Measurements from ENCODE around the gene ROR1. TPM values are rescaled to one million over a fixed set of nuclear protein-coding genes. Genes with fewer than 3 reads are reported as not detected.
"Not testable (repeated sequence)": the region's sequence is repeated elsewhere in the genome, so short reads cannot be mapped to it uniquely, and the experiment has no call there.

The ROR1 gene
- total RNA-seq, 5 donors from 2014 or later (not counting 1 experiment from before 2014, with no cell fraction given) = 0.15 to 2.0 (median 0.33) TPM; not detected in 1

GRCh38 chr1:63822540-63822939 lies 48.7 kb downstream of the ROR1 start:
- no peaks in the 10 kb centered on the region for H3K4me1 Mint-ChIP-seq
- peaks cover 0 to 4% (median 4%) of the 10 kb centered on the region in 3 donors for H3K9me3 Mint-ChIP-seq
- H3K4me1 ChIP-seq (ENCODE audit: control insufficient read depth in 1 of 2, extremely low read depth in 1 of 2, insufficient read depth in 2 of 2, low read length in 2 of 2) = no peaks in the 10 kb centered on the region
- H3K9me3 ChIP-seq = no peaks in the 10 kb centered on the region
- no peak overlapping the region for H3K4me3 Mint-ChIP-seq
- POLR2A ChIA-PET = interaction anchor here in 1 of 2 donors (0.6 kb wide), 1 partner anchor 100 kb away, joined by 3 read pairs; no protein-coding TSS in a partner anchor
- DNase-seq = no peak
- H3K27ac Mint-ChIP-seq = no peak overlapping the region
- no peaks in the 10 kb centered on the region for H3K36me3 Mint-ChIP-seq
- peaks cover 15% of the 10 kb centered on the region in 2 donors for H3K27me3 Mint-ChIP-seq
- no peak for ATAC-seq (replicated peaks in 1 of 4)
- no peaks in the 10 kb centered on the region for H3K27me3 ChIP-seq (replicated peaks in 1 of 2; ENCODE audit: control insufficient read depth in 2 of 2, extremely low read depth in 1 of 2, insufficient read depth in 2 of 2, low read length in 1 of 2)
- no peak overlapping the region for H3K4me3 ChIP-seq (ENCODE audit: control insufficient read depth in 1 of 2, extremely low read depth in 1 of 2, low read length in 1 of 2)
- H3K36me3 ChIP-seq (ENCODE audit: control insufficient read depth in 2 of 2, extremely low read depth in 1 of 2, insufficient read depth in 1 of 2, low read length in 1 of 2) = no peaks in the 10 kb centered on the region
- no peak overlapping the region for H3K27ac ChIP-seq (ENCODE audit: low read length)
- CTCF ChIA-PET = interaction anchor here in 1 of 2 donors (0.6 kb wide), 1 partner anchor 21 kb away, joined by 3 read pairs; no protein-coding TSS in a partner anchor

- H3K36me3 ChIP-seq (ENCODE audit: control insufficient read depth in 2 of 2, extremely low read depth in 1 of 2, insufficient read depth in 1 of 2, low read length in 1 of 2) = no peaks in the 10 kb centered on the region
- H3K4me3 ChIP-seq (ENCODE audit: control insufficient read depth in 1 of 2, extremely low read depth in 1 of 2, low read length in 1 of 2) = no peak overlapping the region
- no peak overlapping the region for H3K27ac ChIP-seq (ENCODE audit: low read length)
- H3K4me1 Mint-ChIP-seq = no peaks in the 10 kb centered on the region
- H3K27ac Mint-ChIP-seq = no peak overlapping the region
- ChIA-PET CTCF (no interaction called here), POLR2A (no interaction called here)
- no peaks in the 10 kb centered on the region for H3K9me3 ChIP-seq
- no peaks in the 10 kb centered on the region for H3K4me1 ChIP-seq (ENCODE audit: control insufficient read depth in 1 of 2, extremely low read depth in 1 of 2, insufficient read depth in 2 of 2, low read length in 2 of 2)
- no peak for DNase-seq
- H3K4me3 Mint-ChIP-seq = no peak overlapping the region
- no peaks in the 10 kb centered on the region for H3K27me3 ChIP-seq (replicated peaks in 1 of 2; ENCODE audit: control insufficient read depth in 2 of 2, extremely low read depth in 1 of 2, insufficient read depth in 2 of 2, low read length in 1 of 2)
- H3K27me3 Mint-ChIP-seq = peaks cover 15 to 16% of the 10 kb centered on the region in 2 donors
- no CpG with 5 or more reads among the region's 1 CpG for WGBS (ENCODE audit: insufficient coverage)
- peaks cover 0 to 4% (median 4%) of the 10 kb centered on the region in 3 donors for H3K9me3 Mint-ChIP-seq
- no peak for ATAC-seq (replicated peaks in 1 of 4)
- H3K36me3 Mint-ChIP-seq = no peaks in the 10 kb centered on the region
Observed at GRCh38 chr1:63824451-63824850, 50.6 kb downstream of the ROR1 start.

- DNase-seq (no peak), ATAC-seq (replicated peaks in 1 of 4) (no peak)
- WGBS (ENCODE audit: insufficient coverage) = no CpG with 5 or more reads among the region's 1 CpG
- Mint-ChIP-seq H3K4me3 (no peak overlapping the region), H3K4me1 (no peaks in the 10 kb centered on the region), H3K27me3 (peaks cover 15 to 16% of the 10 kb centered on the region in 2 donors), H3K36me3 (no peaks in the 10 kb centered on the region), H3K9me3 (peaks cover 0 to 4% (median 4%) of the 10 kb centered on the region in 3 donors), H3K27ac (no peak overlapping the region)
- CTCF ChIA-PET = no interaction called here
- no peaks in the 10 kb centered on the region for H3K9me3 ChIP-seq
- no peak overlapping the region for H3K27ac ChIP-seq (ENCODE audit: low read length)
- no peak overlapping the region for H3K4me3 ChIP-seq (ENCODE audit: control insufficient read depth in 1 of 2, extremely low read depth in 1 of 2, low read length in 1 of 2)
- no peaks in the 10 kb centered on the region for H3K36me3 ChIP-seq (ENCODE audit: control insufficient read depth in 2 of 2, extremely low read depth in 1 of 2, insufficient read depth in 1 of 2, low read length in 1 of 2)
- POLR2A ChIA-PET = no interaction called here
- no peaks in the 10 kb centered on the region for H3K4me1 ChIP-seq (ENCODE audit: control insufficient read depth in 1 of 2, extremely low read depth in 1 of 2, insufficient read depth in 2 of 2, low read length in 2 of 2)
- no peaks in the 10 kb centered on the region for H3K27me3 ChIP-seq (replicated peaks in 1 of 2; ENCODE audit: control insufficient read depth in 2 of 2, extremely low read depth in 1 of 2, insufficient read depth in 2 of 2, low read length in 1 of 2)
Observed at GRCh38 chr1:63825111-63825510, 51.3 kb downstream of the ROR1 start.

- POLR2A ChIA-PET; H3K27ac Mint-ChIP-seq; H3K4me3 Mint-ChIP-seq; CTCF ChIA-PET; H3K9me3 ChIP-seq; H3K27ac ChIP-seq (ENCODE audit: low read length); ATAC-seq (replicated peaks in 1 of 4); H3K4me1 ChIP-seq (ENCODE audit: control insufficient read depth in 1 of 2, extremely low read depth in 1 of 2, insufficient read depth in 2 of 2, low read length in 2 of 2); H3K9me3 Mint-ChIP-seq; H3K4me1 Mint-ChIP-seq; DNase-seq; H3K4me3 ChIP-seq (ENCODE audit: control insufficient read depth in 1 of 2, extremely low read depth in 1 of 2, low read length in 1 of 2); H3K36me3 ChIP-seq (ENCODE audit: control insufficient read depth in 2 of 2, extremely low read depth in 1 of 2, insufficient read depth in 1 of 2, low read length in 1 of 2); H3K36me3 Mint-ChIP-seq; H3K27me3 ChIP-seq (replicated peaks in 1 of 2; ENCODE audit: control insufficient read depth in 2 of 2, extremely low read depth in 1 of 2, insufficient read depth in 2 of 2, low read length in 1 of 2): not testable (repeated sequence)
- peaks cover 15 to 16% of the 10 kb centered on the region in 2 donors for H3K27me3 Mint-ChIP-seq
Observed at GRCh38 chr1:63826246-63826861, 52.5 kb downstream of the ROR1 start.

GRCh38 chr1:63827411-63828321 lies 53.8 kb downstream of the ROR1 start:
- no peaks in the 10 kb centered on the region for H3K4me1 ChIP-seq (ENCODE audit: control insufficient read depth in 1 of 2, extremely low read depth in 1 of 2, insufficient read depth in 2 of 2, low read length in 2 of 2)
- Mint-ChIP-seq H3K9me3 (peaks cover 0 to 4% (median 4%) of the 10 kb centered on the region in 3 donors), H3K27me3 (peaks cover 15% of the 10 kb centered on the region in 2 donors), H3K4me3 (no peak overlapping the region), H3K4me1 (no peaks in the 10 kb centered on the region), H3K36me3 (no peaks in the 10 kb centered on the region), H3K27ac (no peak overlapping the region)
- no peak overlapping the region for H3K4me3 ChIP-seq (ENCODE audit: control insufficient read depth in 1 of 2, extremely low read depth in 1 of 2, low read length in 1 of 2)
- no peaks in the 10 kb centered on the region for H3K27me3 ChIP-seq (replicated peaks in 1 of 2; ENCODE audit: control insufficient read depth in 2 of 2, extremely low read depth in 1 of 2, insufficient read depth in 2 of 2, low read length in 1 of 2)
- DNase-seq (no peak), ATAC-seq (replicated peaks in 1 of 4) (no peak)
- WGBS (ENCODE audit: insufficient coverage) = 66% methylated on average over 4 of the region's 5 CpGs
- CTCF ChIA-PET = no interaction called here
- no peak overlapping the region for H3K27ac ChIP-seq (ENCODE audit: low read length)
- H3K9me3 ChIP-seq = no peaks in the 10 kb centered on the region
- POLR2A ChIA-PET = no interaction called here
- no peaks in the 10 kb centered on the region for H3K36me3 ChIP-seq (ENCODE audit: control insufficient read depth in 2 of 2, extremely low read depth in 1 of 2, insufficient read depth in 1 of 2, low read length in 1 of 2)

- no peaks in the 10 kb centered on the region for H3K36me3 Mint-ChIP-seq
- ChIA-PET CTCF (no interaction called here), POLR2A (no interaction called here)
- no peak overlapping the region for H3K27ac ChIP-seq (ENCODE audit: low read length)
- no peak for DNase-seq
- no CpG with 5 or more reads among the region's 1 CpG for WGBS (ENCODE audit: insufficient coverage)
- no peaks in the 10 kb centered on the region for H3K9me3 ChIP-seq
- H3K4me1 ChIP-seq (ENCODE audit: control insufficient read depth in 1 of 2, extremely low read depth in 1 of 2, insufficient read depth in 2 of 2, low read length in 2 of 2) = no peaks in the 10 kb centered on the region
- peaks cover 12 to 15% of the 10 kb centered on the region in 2 donors for H3K27me3 Mint-ChIP-seq
- no peaks in the 10 kb centered on the region for H3K4me1 Mint-ChIP-seq
- no peak overlapping the region for H3K4me3 Mint-ChIP-seq
- H3K4me3 ChIP-seq (ENCODE audit: control insufficient read depth in 1 of 2, extremely low read depth in 1 of 2, low read length in 1 of 2) = no peak overlapping the region
- H3K9me3 Mint-ChIP-seq = peaks cover 0 to 4% (median 4%) of the 10 kb centered on the region in 3 donors
- H3K36me3 ChIP-seq (ENCODE audit: control insufficient read depth in 2 of 2, extremely low read depth in 1 of 2, insufficient read depth in 1 of 2, low read length in 1 of 2) = no peaks in the 10 kb centered on the region
- no peaks in the 10 kb centered on the region for H3K27me3 ChIP-seq (replicated peaks in 1 of 2; ENCODE audit: control insufficient read depth in 2 of 2, extremely low read depth in 1 of 2, insufficient read depth in 2 of 2, low read length in 1 of 2)
- ATAC-seq (replicated peaks in 1 of 4) = no peak
- H3K27ac Mint-ChIP-seq = no peak overlapping the region
Observed at GRCh38 chr1:63828322-63829044, 54.7 kb downstream of the ROR1 start.
